BLaER1 treated with 17β-estradiol and CSF1 and Interleukin-3, amounts not matched to agents 10 nM and 100 nM (cell line): ENCODE measurements around the gene TOX2.

Source experiments
- H3K27ac ChIP-seq, 11 experiments: shearing (Covaris generic); formaldehyde crosslinking; 2 replicates each; pipeline ENCODE4 v1.8.1; 2022
- H3K27me3 ChIP-seq, 11 experiments: shearing (Covaris generic); formaldehyde crosslinking; 2 replicates each; pipeline ENCODE4 v1.8.1; 2022
- H3K36me3 ChIP-seq, 11 experiments: shearing (Covaris generic); formaldehyde crosslinking; 2 replicates each; pipeline ENCODE4 v1.8.1; 2022
- H3K4me1 ChIP-seq, 10 experiments: shearing (Covaris generic); formaldehyde crosslinking; 2 replicates each; pipeline ENCODE4 v1.8.1; 2022
- H3K4me2 ChIP-seq, 11 experiments: shearing (Covaris generic); formaldehyde crosslinking; 2 replicates each; pipeline ENCODE4 v1.8.1; 2022
- H3K4me3 ChIP-seq, 10 experiments: shearing (Covaris generic); formaldehyde crosslinking; 2 replicates each; pipeline ENCODE4 v1.8.1; 2022
- H3K9ac ChIP-seq, 11 experiments: shearing (Covaris generic); formaldehyde crosslinking; 2 replicates each; pipeline ENCODE4 v1.8.1; 2022
- H3K9me3 ChIP-seq, 11 experiments: shearing (Covaris generic); formaldehyde crosslinking; replicated peaks in 1 of 11; 2 replicates each; pipeline ENCODE4 v1.8.1; 2022
- H4K20me1 ChIP-seq, 11 experiments: shearing (Covaris generic); formaldehyde crosslinking; 2 replicates each; pipeline ENCODE4 v1.8.1; 2022
- Cebpa-rat ChIP-seq, 11 experiments: shearing (Covaris generic); IDR thresholded peaks; 2 replicates each; pipeline ENCODE4 v1.8.1; 2022

Gene TOX2

GRCh38 chr20:43931976-43932375, 17.3 kb downstream of the TOX2 start:
- peaks cover 6 to 17% (median 11%) of the 10 kb centered on the region in 10 experiments for H3K4me1 ChIP-seq
- H3K4me3 ChIP-seq, result no peak overlapping the region
- H4K20me1 ChIP-seq, result 0 out of 22 replicates have a peak, but pooled peaks cover 0 to under 1% (median 0%) of the 10 kb centered on the region in 11 experiments
- no peaks in the 10 kb centered on the region for H3K36me3 ChIP-seq
- H3K9ac ChIP-seq, result no peak overlapping the region
- no peaks in the 10 kb centered on the region for H3K9me3 ChIP-seq
- no peak for TF ChIP-seq Cebpa-rat (IDR thresholded peaks at IDR 0.05)
- peaks cover 0 to 8% (median 0%) of the 10 kb centered on the region in 11 experiments; a peak in 1 of 22 replicates for H3K27me3 ChIP-seq
- H3K27ac ChIP-seq, result no peak overlapping the region
- H3K4me2 ChIP-seq, result peak overlapping the region in 1 of 11 experiments; percentile 15; a peak in 1 of 22 replicates

GRCh38 chr20:43934833-43935232, 20.2 kb downstream of the TOX2 start:
- Histone ChIP-seq H3K27ac (no peak overlapping the region), H4K20me1 (peaks cover 0 to 6% (median 0%) of the 10 kb centered on the region in 11 experiments; a peak in 1 of 22 replicates), H3K9ac (no peak overlapping the region), H3K4me2 (no peak overlapping the region), H3K27me3 (peaks cover 0 to 10% (median 0%) of the 10 kb centered on the region in 11 experiments; a peak in 1 of 22 replicates), H3K36me3 (no peaks in the 10 kb centered on the region), H3K9me3 (no peaks in the 10 kb centered on the region), H3K4me3 (no peak overlapping the region), H3K4me1 (peaks cover 34 to 46% (median 37%) of the 10 kb centered on the region in 10 experiments)
- TF ChIP-seq Cebpa-rat (IDR thresholded peaks at IDR 0.05), result no peak

- peaks cover 0 to 10% (median 0%) of the 10 kb centered on the region in 11 experiments; a peak in 1 of 22 replicates for H3K27me3 ChIP-seq
- no peak overlapping the region for H3K9ac ChIP-seq
- no peaks in the 10 kb centered on the region for H3K9me3 ChIP-seq
- H3K4me2 ChIP-seq, result peak overlapping the region; percentile 81 to 96 (median 92); a peak in 18 of 22 replicates
- H3K27ac ChIP-seq, result no peak overlapping the region
- no peak for TF ChIP-seq Cebpa-rat (IDR thresholded peaks at IDR 0.05)
- H4K20me1 ChIP-seq, result peaks cover 0 to 6% (median 0%) of the 10 kb centered on the region in 11 experiments; a peak in 1 of 22 replicates
- no peak overlapping the region for H3K4me3 ChIP-seq
- H3K4me1 ChIP-seq, result peaks cover 48 to 60% (median 51%) of the 10 kb centered on the region in 10 experiments
- no peaks in the 10 kb centered on the region for H3K36me3 ChIP-seq
These were observed 21.6 kb downstream of the TOX2 start for GRCh38 chr20:43936104-43936770.

- Histone ChIP-seq H4K20me1 (peaks cover 0 to 6% (median 0%) of the 10 kb centered on the region in 11 experiments; a peak in 1 of 22 replicates), H3K9ac (peak overlapping the region in 3 of 11 experiments; percentile 1 to 13 (median 3); a peak in 2 of 22 replicates), H3K4me2 (peak overlapping the region; percentile 81 to 96 (median 92)), H3K27ac (peak overlapping the region in 4 of 11 experiments; percentile 72 to 93 (median 89); a peak in 5 of 22 replicates), H3K4me1 (peaks cover 54 to 65% (median 57%) of the 10 kb centered on the region in 10 experiments), H3K36me3 (no peaks in the 10 kb centered on the region), H3K27me3 (peaks cover 0 to 10% (median 0%) of the 10 kb centered on the region in 11 experiments; a peak in 1 of 22 replicates), H3K4me3 (no peak overlapping the region), H3K9me3 (no peaks in the 10 kb centered on the region)
- TF ChIP-seq Cebpa-rat (IDR thresholded peaks at IDR 0.05), result no peak
These were observed 22.2 kb downstream of the TOX2 start for GRCh38 chr20:43936805-43937204.

GRCh38 chr20:43937591-43937990, 22.9 kb downstream of the TOX2 start:
- H3K9ac ChIP-seq, result peak overlapping the region in 4 of 11 experiments; percentile 2 to 20 (median 8); a peak in 1 of 22 replicates
- H3K36me3 ChIP-seq, result no peaks in the 10 kb centered on the region
- H3K4me2 ChIP-seq, result peak overlapping the region; percentile 81 to 96 (median 92)
- peaks cover 0 to 6% (median 0%) of the 10 kb centered on the region in 11 experiments; a peak in 1 of 22 replicates for H4K20me1 ChIP-seq
- peak overlapping the region in 6 of 11 experiments; percentile 65 to 93 (median 84); a peak in 11 of 22 replicates for H3K27ac ChIP-seq
- H3K4me3 ChIP-seq, result no peak overlapping the region
- peaks cover 62 to 67% (median 65%) of the 10 kb centered on the region in 10 experiments for H3K4me1 ChIP-seq
- H3K27me3 ChIP-seq, result peaks cover 0 to 10% (median 0%) of the 10 kb centered on the region in 11 experiments; a peak in 1 of 22 replicates
- TF ChIP-seq Cebpa-rat (IDR thresholded peaks at IDR 0.05), result no peak
- H3K9me3 ChIP-seq, result no peaks in the 10 kb centered on the region

GRCh38 chr20:43938017-43938655, 23.5 kb downstream of the TOX2 start:
- no peak overlapping the region for H3K4me3 ChIP-seq
- peak overlapping the region; percentile 81 to 96 (median 92) for H3K4me2 ChIP-seq
- TF ChIP-seq Cebpa-rat (IDR thresholded peaks at IDR 0.05), result no peak

GRCh38 chr20:43938932-43939761, 24.5 kb downstream of the TOX2 start:
- Histone ChIP-seq H3K36me3 (no peaks in the 10 kb centered on the region), H3K27me3 (peaks cover 0 to 10% (median 0%) of the 10 kb centered on the region in 11 experiments; a peak in 1 of 22 replicates), H3K9ac (peak overlapping the region in 9 of 11 experiments; percentile 22 to 77 (median 59); a peak in 16 of 22 replicates), H3K4me3 (0 out of 20 replicates have a peak overlapping the region, but pooled peaks of 2 of the 10 experiments have one; percentile 0 to 31), H4K20me1 (peaks cover 0 to 6% (median 0%) of the 10 kb centered on the region in 11 experiments; a peak in 1 of 22 replicates), H3K4me1 (peaks cover 71 to 82% (median 80%) of the 10 kb centered on the region in 10 experiments), H3K4me2 (peak overlapping the region; percentile 81 to 96 (median 92)), H3K27ac (peak overlapping the region; percentile 35 to 93 (median 84); a peak in 21 of 22 replicates), H3K9me3 (no peaks in the 10 kb centered on the region)
- peak; percentile 64 to 95 (median 85); a peak in 21 of 22 replicates for TF ChIP-seq Cebpa-rat (IDR thresholded peaks at IDR 0.05)

More at GRCh38 chr20:43938017-43938655, 23.5 kb downstream of the TOX2 start:
- Histone ChIP-seq H3K27ac (peak overlapping the region in 9 of 11 experiments; percentile 31 to 93 (median 80); a peak in 16 of 22 replicates), H3K9me3 (no peaks in the 10 kb centered on the region), H3K27me3 (peaks cover 0 to 10% (median 0%) of the 10 kb centered on the region in 11 experiments; a peak in 1 of 22 replicates), H3K9ac (peak overlapping the region in 4 of 11 experiments; percentile 2 to 22 (median 18); a peak in 3 of 22 replicates), H4K20me1 (peaks cover 0 to 6% (median 0%) of the 10 kb centered on the region in 11 experiments; a peak in 1 of 22 replicates), H3K4me1 (peaks cover 67 to 72% (median 70%) of the 10 kb centered on the region in 10 experiments), H3K36me3 (no peaks in the 10 kb centered on the region)

GRCh38 chr20:43939762-43940121, 25.1 kb downstream of the TOX2 start:
- H3K4me1 ChIP-seq, result peaks cover 75 to 88% (median 86%) of the 10 kb centered on the region in 10 experiments
- peak overlapping the region in 9 of 11 experiments; percentile 22 to 77 (median 59); a peak in 16 of 22 replicates for H3K9ac ChIP-seq
- 0 out of 20 replicates have a peak overlapping the region, but pooled peaks of 2 of the 10 experiments have one; percentile 0 to 31 for H3K4me3 ChIP-seq
- H3K27me3 ChIP-seq, result peaks cover 0 to 10% (median 0%) of the 10 kb centered on the region in 11 experiments; a peak in 1 of 22 replicates
- peaks cover 0 to 6% (median 0%) of the 10 kb centered on the region in 11 experiments; a peak in 1 of 22 replicates for H4K20me1 ChIP-seq
- H3K36me3 ChIP-seq, result no peaks in the 10 kb centered on the region
- peak overlapping the region; percentile 81 to 96 (median 92) for H3K4me2 ChIP-seq
- no peaks in the 10 kb centered on the region for H3K9me3 ChIP-seq
- TF ChIP-seq Cebpa-rat (IDR thresholded peaks at IDR 0.05), result no peak
- H3K27ac ChIP-seq, result peak overlapping the region; percentile 35 to 93 (median 84); a peak in 21 of 22 replicates
